Gastroesophageal sphincter (tissue), 4 donors: Measurements from ENCODE around the gene HERC2. TPM values are rescaled to one million over a fixed set of nuclear protein-coding genes. Genes with fewer than 3 reads are reported as not detected.
"Not testable (repeated sequence)": the region's sequence is repeated elsewhere in the genome, so short reads cannot be mapped to it uniquely, and the experiment has no call there.

Source experiments
- ATAC-seq: fragments of 150-250 bp; one replicate; pipeline ENCODE4 v1.9.1; 2016; ENCODE audit warnings: mild to moderate bottlenecking, moderate library complexity
- H3K27ac ChIP-seq, 4 donors: fragments of 200-600 bp; sonication (generic) in 3 of 4; 1 replicate in 3 of 4; 2 replicates in 1 of 4; pipeline ENCODE4 v1.5.1; 2016 to 2019
- H3K27me3 ChIP-seq: fragments of 200-600 bp; sonication (generic); one replicate; pipeline ENCODE4 v1.5.1; 2019
- H3K36me3 ChIP-seq, 2 donors: fragments of 200-600 bp; sonication (generic); one replicate each; pipeline ENCODE4 v1.5.1; 2019; ENCODE audit warnings: control low read depth in 1 of 2
- H3K4me1 ChIP-seq, 3 donors: fragments of 200-600 bp; sonication (generic); 1 replicate in 2 of 3; 2 replicates in 1 of 3; pipeline ENCODE4 v1.5.1; 2016 to 2019; ENCODE audit warnings: control low read depth in 2 of 3
- H3K4me3 ChIP-seq, 2 donors: fragments of 200-600 bp; sonication (generic); one replicate each; pipeline ENCODE4 v1.5.1; 2019; ENCODE audit warnings: mild to moderate bottlenecking in 1 of 2, moderate library complexity in 1 of 2
- H3K9me3 ChIP-seq, 3 donors: fragments of 200-600 bp; sonication (generic); one replicate each; pipeline ENCODE4 v1.5.1; 2017 to 2019; ENCODE audit warnings: control low read depth in 2 of 3
- EP300 ChIP-seq: sonication (generic); formaldehyde crosslinking; IDR thresholded peaks from one replicate; pipeline ENCODE4 v1.6.1; 2017; ENCODE audit warnings: antibody characterized with exemption, mild to moderate bottlenecking
- POLR2A ChIP-seq, 2 donors: fragments of 450-650 bp; IDR thresholded peaks; one replicate each; pipeline ENCODE4 v1.6.1; 2017; ENCODE audit warnings: antibody characterized with exemption in 2 of 2, mild to moderate bottlenecking in 2 of 2, moderate library complexity in 1 of 2
- POLR2AphosphoS5 ChIP-seq: sonication (generic); formaldehyde crosslinking; IDR thresholded peaks from one replicate; pipeline ENCODE4 v1.6.1; 2017; ENCODE audit warnings: antibody characterized with exemption
- WGBS, 2 donors: methylation state at CpG; one replicate each; pipeline ENCODE4 v1.1.5; 2018; ENCODE audit warnings: low coverage in 1 of 2; 5-methylcytosine and 5-hydroxymethylcytosine counted together
- total RNA-seq, 4 donors: library from RNA; depleted of rRNA; stranded (reverse); fragments of >200 nt; gene quantifications; one replicate each; pipeline ENCODE4 v1.1.0, GENCODE V29; 2016
- TF ChIP-seq, protein P1 (sequence below), 4 experiments: fragments of 200-600 bp in 2 of 4; fragments of 450-650 bp in 2 of 4; sonication (generic) in 1 of 4; IDR thresholded peaks; one replicate each; pipeline ENCODE4 v1.5.1; 2017 to 2019; ENCODE audit warnings: antibody characterized with exemption in 4 of 4, mild to moderate bottlenecking in 2 of 4, moderate library complexity in 2 of 4

The HERC2 gene
- total RNA-seq, 4 donors from 2014 or later, result 38.6 to 94.6 (median 56.1) TPM

DNA sequence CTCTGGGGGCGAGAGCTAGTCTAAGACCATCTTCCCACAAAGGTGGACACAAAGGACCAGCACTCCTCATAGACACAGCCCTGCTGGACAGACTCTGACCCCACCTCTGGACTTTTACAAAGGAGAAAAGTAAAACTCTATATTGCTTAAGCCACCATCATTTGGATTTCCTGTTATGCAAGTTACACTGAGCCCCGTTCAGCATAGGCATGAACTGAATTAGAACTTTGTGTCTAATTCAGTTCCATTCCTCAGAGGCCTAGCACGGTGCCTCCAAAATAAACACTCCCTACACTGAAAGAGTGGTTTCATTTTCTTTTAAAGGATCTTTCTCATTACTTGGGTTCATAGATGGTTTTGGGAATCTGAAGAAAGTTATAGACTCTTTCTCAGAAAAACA lies 143.7 kb downstream of the HERC2 start:
- H3K4me1 ChIP-seq, result no peaks in the 10 kb centered on the region
- TF ChIP-seq POLR2A (IDR thresholded peaks at IDR 0.05), result no peak
- TF ChIP-seq, protein P1, sequence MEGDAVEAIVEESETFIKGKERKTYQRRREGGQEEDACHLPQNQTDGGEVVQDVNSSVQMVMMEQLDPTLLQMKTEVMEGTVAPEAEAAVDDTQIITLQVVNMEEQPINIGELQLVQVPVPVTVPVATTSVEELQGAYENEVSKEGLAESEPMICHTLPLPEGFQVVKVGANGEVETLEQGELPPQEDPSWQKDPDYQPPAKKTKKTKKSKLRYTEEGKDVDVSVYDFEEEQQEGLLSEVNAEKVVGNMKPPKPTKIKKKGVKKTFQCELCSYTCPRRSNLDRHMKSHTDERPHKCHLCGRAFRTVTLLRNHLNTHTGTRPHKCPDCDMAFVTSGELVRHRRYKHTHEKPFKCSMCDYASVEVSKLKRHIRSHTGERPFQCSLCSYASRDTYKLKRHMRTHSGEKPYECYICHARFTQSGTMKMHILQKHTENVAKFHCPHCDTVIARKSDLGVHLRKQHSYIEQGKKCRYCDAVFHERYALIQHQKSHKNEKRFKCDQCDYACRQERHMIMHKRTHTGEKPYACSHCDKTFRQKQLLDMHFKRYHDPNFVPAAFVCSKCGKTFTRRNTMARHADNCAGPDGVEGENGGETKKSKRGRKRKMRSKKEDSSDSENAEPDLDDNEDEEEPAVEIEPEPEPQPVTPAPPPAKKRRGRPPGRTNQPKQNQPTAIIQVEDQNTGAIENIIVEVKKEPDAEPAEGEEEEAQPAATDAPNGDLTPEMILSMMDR (IDR thresholded peaks at IDR 0.05), result no peak
- TF ChIP-seq EP300, result no peak
- TF ChIP-seq POLR2AphosphoS5, result no peak
- H3K27ac ChIP-seq, result no peak overlapping the region
- no peaks in the 10 kb centered on the region for H3K27me3 ChIP-seq
- H3K4me3 ChIP-seq, result no peak overlapping the region
- no peaks in the 10 kb centered on the region for H3K9me3 ChIP-seq
- WGBS, 2 donors, result 71 to 77% methylated on average over 2 of the region's 3 CpGs
- H3K36me3 ChIP-seq, result peaks cover 0 to 98% of the 10 kb centered on the region in 2 donors
- no peak for ATAC-seq

DNA sequence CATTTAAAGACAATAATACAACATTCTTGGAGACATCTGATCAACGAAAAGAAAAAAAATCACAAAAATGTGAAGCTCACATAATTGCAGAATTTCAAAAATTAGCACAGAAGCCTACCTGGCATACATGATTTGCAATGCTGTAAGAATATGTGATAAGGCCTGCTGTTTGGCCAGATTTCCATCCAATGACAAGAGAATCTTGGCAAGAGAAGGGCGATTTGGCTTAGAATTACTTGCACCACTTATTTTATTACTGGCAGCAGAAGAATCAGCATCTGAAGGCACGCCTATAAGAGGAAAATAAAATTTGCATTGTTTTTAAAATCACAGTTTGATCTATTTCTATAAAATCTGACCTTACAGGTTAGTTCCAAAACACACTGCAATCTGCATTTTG lies 152.6 kb downstream of the HERC2 start:
- no peaks in the 10 kb centered on the region for H3K4me1 ChIP-seq
- no peak for ATAC-seq
- no peaks in the 10 kb centered on the region for H3K9me3 ChIP-seq
- peaks cover 3 to 91% of the 10 kb centered on the region in 2 donors for H3K36me3 ChIP-seq
- no peak for TF ChIP-seq POLR2AphosphoS5
- TF ChIP-seq POLR2A (IDR thresholded peaks at IDR 0.05), result no peak
- TF ChIP-seq, protein P1 (IDR thresholded peaks at IDR 0.05), result no peak
- TF ChIP-seq EP300, result no peak
- 67 to 81% methylated on average over 3 of the region's 3 CpGs for WGBS, 2 donors
- H3K4me3 ChIP-seq, result no peak overlapping the region
- no peaks in the 10 kb centered on the region for H3K27me3 ChIP-seq
- no peak overlapping the region for H3K27ac ChIP-seq

DNA sequence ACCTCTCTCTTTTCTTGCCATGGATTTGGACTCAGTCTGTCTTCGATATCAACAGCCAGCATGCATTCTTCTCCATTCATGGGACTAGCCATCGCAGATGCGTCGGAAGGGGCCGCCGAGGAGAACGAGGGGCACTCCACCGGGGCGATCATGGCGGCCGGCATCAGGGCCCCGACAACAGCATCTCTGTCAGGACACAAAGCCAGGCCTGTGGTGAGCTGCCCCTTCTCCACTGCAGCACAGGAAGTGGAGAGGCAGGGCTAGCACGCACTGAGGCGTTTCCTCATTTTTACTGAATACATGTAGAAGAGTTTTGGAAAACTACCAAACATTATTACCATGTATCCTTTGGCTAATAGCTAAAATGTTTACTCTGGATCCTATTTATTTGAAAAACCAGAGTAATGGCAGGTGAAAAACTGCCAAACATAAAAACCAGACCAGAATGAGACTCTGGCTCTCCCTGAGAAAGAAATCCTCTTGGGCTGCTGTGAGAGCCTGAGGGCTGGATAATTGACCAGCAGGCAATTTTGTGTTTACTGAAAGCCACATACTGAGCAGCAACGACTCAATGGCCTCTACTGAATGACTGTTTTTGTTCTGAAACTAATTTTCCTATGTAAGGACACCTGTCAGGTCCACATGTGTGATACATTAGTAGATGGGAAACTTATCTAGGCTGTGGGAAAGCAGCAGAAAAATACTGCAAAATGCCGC lies 153.4 kb downstream of the HERC2 start:
- ATAC-seq, H3K4me3 ChIP-seq, H3K27me3 ChIP-seq, H3K9me3 ChIP-seq, H3K4me1 ChIP-seq, H3K27ac ChIP-seq: not testable (repeated sequence)
- 71 to 79% methylated on average over 4 to 7 of the region's 16 CpGs for WGBS, 2 donors
- H3K36me3 ChIP-seq, result peaks cover 3 to 91% of the 10 kb centered on the region in 2 donors

DNA sequence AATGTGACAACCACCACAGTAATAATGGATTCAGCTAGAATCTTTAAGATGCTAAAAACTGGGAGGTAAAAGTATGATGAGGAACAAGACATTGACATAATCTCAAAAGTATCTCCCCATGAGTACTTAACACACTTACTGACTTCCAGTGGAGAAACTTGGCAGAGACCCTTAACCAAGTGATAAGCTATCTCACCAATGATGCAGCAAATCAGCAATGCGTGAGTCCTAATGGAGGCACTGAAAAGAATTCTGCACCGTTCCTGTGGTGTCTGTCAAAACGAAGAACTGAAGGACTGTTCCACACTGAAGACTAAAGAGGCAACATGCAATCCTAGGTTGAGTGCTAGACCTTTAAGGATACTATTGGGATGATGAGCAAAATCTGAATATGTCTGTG lies 154.9 kb downstream of the HERC2 start:
- TF ChIP-seq POLR2A (IDR thresholded peaks at IDR 0.05), result no peak
- TF ChIP-seq, protein P1 (IDR thresholded peaks at IDR 0.05), result no peak
- no peak for TF ChIP-seq POLR2AphosphoS5
- no peak for TF ChIP-seq EP300
- ATAC-seq, result no peak
- H3K4me1 ChIP-seq, result no peaks in the 10 kb centered on the region
- peaks cover 3 to 95% of the 10 kb centered on the region in 2 donors for H3K36me3 ChIP-seq
- H3K4me3 ChIP-seq, result no peak overlapping the region
- H3K27ac ChIP-seq, result no peak overlapping the region
- WGBS, 2 donors, result 86 to 90% methylated on average over 3 of the region's 3 CpGs
- no peaks in the 10 kb centered on the region for H3K27me3 ChIP-seq
- H3K9me3 ChIP-seq, result no peaks in the 10 kb centered on the region

DNA sequence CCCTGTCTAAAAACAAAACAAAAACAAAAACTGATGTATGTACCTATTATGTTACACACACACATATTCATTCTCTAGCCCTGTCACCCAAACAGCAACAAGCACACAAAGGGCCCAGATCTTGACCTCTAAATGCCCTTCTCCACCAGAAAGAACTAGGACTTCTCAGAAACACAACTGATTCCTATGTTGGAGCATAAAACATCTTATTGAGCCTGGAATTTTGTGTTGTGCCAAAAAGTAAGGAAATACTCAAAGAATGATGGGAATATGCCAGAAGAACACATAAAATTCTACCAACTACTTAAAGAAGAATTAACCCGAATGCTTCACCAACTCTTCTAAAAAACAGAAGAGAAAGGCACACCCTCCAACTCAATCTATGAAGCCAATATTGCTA lies 156.2 kb downstream of the HERC2 start:
- no peak for ATAC-seq
- no peak for TF ChIP-seq POLR2A (IDR thresholded peaks at IDR 0.05)
- TF ChIP-seq POLR2AphosphoS5, result no peak
- TF ChIP-seq, protein P1 (IDR thresholded peaks at IDR 0.05), result no peak
- no peak for TF ChIP-seq EP300
- H3K4me3 ChIP-seq, result no peak overlapping the region
- peaks cover 7 to 97% of the 10 kb centered on the region in 2 donors for H3K36me3 ChIP-seq
- no peak overlapping the region for H3K27ac ChIP-seq
- WGBS, 2 donors, result 91 to 100% methylated on average over 1 of the region's 1 CpG
- H3K9me3 ChIP-seq, result no peaks in the 10 kb centered on the region
- no peaks in the 10 kb centered on the region for H3K27me3 ChIP-seq
- no peaks in the 10 kb centered on the region for H3K4me1 ChIP-seq
